ENCODE results near the gene PC. TPM values are rescaled to one million over a fixed set of nuclear protein-coding genes. Genes with fewer than 3 reads are reported as not detected.
A peak's percentile ranks its signal among the peaks of the same experiment; 100 is the strongest.

PC gene
- total RNA-seq, 5 donors from 2014 or later (not counting 1 experiment from before 2014, with no cell fraction given) = 6.2 to 10.0 (median 7.4) TPM

DNA sequence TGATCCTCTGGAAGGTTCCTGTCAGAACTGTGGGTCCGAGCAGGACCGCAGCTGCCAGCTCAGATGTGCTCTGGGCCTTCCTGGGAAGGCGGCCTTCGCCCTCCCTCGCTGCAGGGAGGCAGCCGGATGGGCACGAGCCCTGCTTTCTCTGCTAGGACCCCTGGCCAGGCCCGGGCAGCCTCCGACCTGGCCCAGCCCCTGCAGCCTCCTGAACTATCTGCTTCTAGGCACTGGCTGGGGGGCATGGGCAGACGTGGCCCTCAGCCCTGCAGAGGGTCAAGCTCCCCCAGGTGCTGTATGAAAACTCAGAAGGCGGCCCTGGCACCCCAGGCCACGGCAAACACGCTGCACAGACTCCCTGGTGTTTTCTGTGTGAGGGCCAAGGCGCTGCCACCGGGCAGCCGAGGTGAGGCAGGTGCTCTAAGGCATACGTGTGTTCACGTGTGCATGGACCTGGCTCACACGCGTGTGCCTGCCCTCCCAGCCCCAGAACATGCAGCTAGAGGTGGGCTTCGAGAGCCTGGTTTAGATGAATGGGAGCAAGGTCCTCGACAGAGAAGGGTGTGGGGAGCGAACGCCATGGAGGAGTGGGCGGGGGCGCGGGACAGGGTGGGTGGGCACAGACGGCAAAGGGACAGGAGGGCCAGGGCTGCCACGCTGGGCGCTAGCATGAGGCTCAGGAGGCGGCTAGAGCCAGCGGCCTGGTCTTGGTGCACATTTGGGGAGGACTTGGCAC is 97.0 kb downstream of the PC start:
- Histone ChIP-seq H3K27ac (ENCODE audit: low read length) (no peak overlapping the region), H3K36me3 (ENCODE audit: control insufficient read depth in 2 of 2, extremely low read depth in 1 of 2, insufficient read depth in 1 of 2, low read length in 1 of 2) (peaks cover 0 to 5% of the 10 kb centered on the region in 2 donors), H3K9me3 (no peaks in the 10 kb centered on the region), H3K4me1 (ENCODE audit: control insufficient read depth in 1 of 2, extremely low read depth in 1 of 2, insufficient read depth in 2 of 2, low read length in 2 of 2) (peaks cover 0 to 5% of the 10 kb centered on the region in 2 experiments), H3K4me3 (ENCODE audit: control insufficient read depth in 1 of 2, extremely low read depth in 1 of 2, low read length in 1 of 2) (no peak overlapping the region), H3K27me3 (replicated peaks in 1 of 2; ENCODE audit: control insufficient read depth in 2 of 2, extremely low read depth in 1 of 2, insufficient read depth in 2 of 2, low read length in 1 of 2) (peaks cover 0 to 2% of the 10 kb centered on the region in 2 experiments)
- ATAC-seq (replicated peaks in 1 of 4) = no peak
- CTCF ChIA-PET = no interaction called here
- DNase-seq = no peak
- Mint-ChIP-seq H3K27me3 (no peaks in the 10 kb centered on the region), H3K4me3 (no peak overlapping the region), H3K36me3 (no peaks in the 10 kb centered on the region), H3K27ac (no peak overlapping the region), H3K9me3 (no peaks in the 10 kb centered on the region), H3K4me1 (peaks cover 0 to 2% (median 0%) of the 10 kb centered on the region in 3 donors)
- POLR2A ChIA-PET = no interaction called here
- 95% methylated on average over 25 of the region's 32 CpGs for WGBS (ENCODE audit: insufficient coverage)

GRCh38 chr11:66860449-66860831 is 97.7 kb downstream of the PC start:
- DNase-seq = no peak
- Histone ChIP-seq H3K4me1 (ENCODE audit: control insufficient read depth in 1 of 2, extremely low read depth in 1 of 2, insufficient read depth in 2 of 2, low read length in 2 of 2) (peaks cover 3 to 12% of the 10 kb centered on the region in 2 experiments), H3K27me3 (replicated peaks in 1 of 2; ENCODE audit: control insufficient read depth in 2 of 2, extremely low read depth in 1 of 2, insufficient read depth in 2 of 2, low read length in 1 of 2) (peaks cover 0 to 2% of the 10 kb centered on the region in 2 experiments), H3K9me3 (no peaks in the 10 kb centered on the region), H3K36me3 (ENCODE audit: control insufficient read depth in 2 of 2, extremely low read depth in 1 of 2, insufficient read depth in 1 of 2, low read length in 1 of 2) (peaks cover 0 to 5% of the 10 kb centered on the region in 2 donors), H3K27ac (ENCODE audit: low read length) (no peak overlapping the region), H3K4me3 (ENCODE audit: control insufficient read depth in 1 of 2, extremely low read depth in 1 of 2, low read length in 1 of 2) (no peak overlapping the region)
- Mint-ChIP-seq H3K9me3 (no peaks in the 10 kb centered on the region), H3K4me1 (peaks cover 4 to 6% (median 5%) of the 10 kb centered on the region in 3 donors), H3K4me3 (no peak overlapping the region), H3K27me3 (no peaks in the 10 kb centered on the region), H3K27ac (no peak overlapping the region), H3K36me3 (no peaks in the 10 kb centered on the region)
- 91% methylated on average over 18 of the region's 18 CpGs for WGBS (ENCODE audit: insufficient coverage)
- ChIA-PET CTCF (no interaction called here), POLR2A (no interaction called here)
- ATAC-seq (replicated peaks in 1 of 4) = no peak

DNA sequence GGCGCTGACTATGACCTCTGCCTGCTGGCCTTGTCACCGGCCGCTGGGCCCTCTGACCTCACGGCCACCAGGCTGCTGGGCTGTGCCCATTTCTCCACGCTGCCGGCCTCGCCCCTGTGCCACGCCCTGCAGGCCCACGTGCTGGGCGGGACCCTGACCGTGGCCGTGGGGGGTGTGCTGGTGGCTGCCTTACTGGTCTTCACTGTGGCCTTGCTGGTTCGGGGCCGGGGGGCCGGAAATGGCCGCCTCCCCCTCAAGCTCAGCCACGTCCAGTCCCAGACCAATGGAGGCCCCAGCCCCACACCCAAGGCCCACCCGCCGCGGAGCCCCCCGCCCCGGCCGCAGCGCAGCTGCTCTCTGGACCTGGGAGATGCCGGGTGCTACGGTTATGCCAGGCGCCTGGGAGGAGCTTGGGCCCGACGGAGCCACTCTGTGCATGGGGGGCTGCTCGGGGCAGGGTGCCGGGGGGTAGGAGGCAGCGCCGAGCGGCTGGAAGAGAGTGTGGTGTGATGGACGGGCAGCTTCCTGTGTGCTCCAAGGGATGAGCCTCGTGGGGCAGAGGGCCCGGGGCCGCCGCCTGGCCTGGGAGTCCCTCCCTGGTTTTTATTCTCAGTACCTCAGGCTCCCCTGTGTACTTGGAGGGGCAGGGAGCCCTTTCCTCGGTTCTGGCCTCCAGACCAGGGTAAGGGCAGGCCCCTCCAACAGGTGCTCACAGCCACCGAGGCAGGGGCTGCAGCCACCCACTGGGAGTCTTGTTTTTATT is 98.3 kb downstream of the PC start:
- Mint-ChIP-seq H3K27me3 (no peaks in the 10 kb centered on the region), H3K4me1 (peaks cover 5 to 7% (median 5%) of the 10 kb centered on the region in 3 donors), H3K9me3 (no peaks in the 10 kb centered on the region), H3K4me3 (no peak overlapping the region), H3K27ac (no peak overlapping the region), H3K36me3 (no peaks in the 10 kb centered on the region)
- H3K36me3 ChIP-seq (ENCODE audit: control insufficient read depth in 2 of 2, extremely low read depth in 1 of 2, insufficient read depth in 1 of 2, low read length in 1 of 2) = peaks cover 0 to 5% of the 10 kb centered on the region in 2 donors
- ATAC-seq (replicated peaks in 1 of 4) (no peak), DNase-seq (no peak)
- 93% methylated on average over 33 of the region's 41 CpGs for WGBS (ENCODE audit: insufficient coverage)
- CTCF ChIA-PET = no interaction called here
- no peak overlapping the region for H3K4me3 ChIP-seq (ENCODE audit: control insufficient read depth in 1 of 2, extremely low read depth in 1 of 2, low read length in 1 of 2)
- no peak overlapping the region for H3K27ac ChIP-seq (ENCODE audit: low read length)
- POLR2A ChIA-PET = no interaction called here
- H3K27me3 ChIP-seq (replicated peaks in 1 of 2; ENCODE audit: control insufficient read depth in 2 of 2, extremely low read depth in 1 of 2, insufficient read depth in 2 of 2, low read length in 1 of 2) = peaks cover 0 to 2% of the 10 kb centered on the region in 2 experiments
- H3K9me3 ChIP-seq = no peaks in the 10 kb centered on the region
- peaks cover 3 to 15% of the 10 kb centered on the region in 2 experiments for H3K4me1 ChIP-seq (ENCODE audit: control insufficient read depth in 1 of 2, extremely low read depth in 1 of 2, insufficient read depth in 2 of 2, low read length in 2 of 2)

DNA sequence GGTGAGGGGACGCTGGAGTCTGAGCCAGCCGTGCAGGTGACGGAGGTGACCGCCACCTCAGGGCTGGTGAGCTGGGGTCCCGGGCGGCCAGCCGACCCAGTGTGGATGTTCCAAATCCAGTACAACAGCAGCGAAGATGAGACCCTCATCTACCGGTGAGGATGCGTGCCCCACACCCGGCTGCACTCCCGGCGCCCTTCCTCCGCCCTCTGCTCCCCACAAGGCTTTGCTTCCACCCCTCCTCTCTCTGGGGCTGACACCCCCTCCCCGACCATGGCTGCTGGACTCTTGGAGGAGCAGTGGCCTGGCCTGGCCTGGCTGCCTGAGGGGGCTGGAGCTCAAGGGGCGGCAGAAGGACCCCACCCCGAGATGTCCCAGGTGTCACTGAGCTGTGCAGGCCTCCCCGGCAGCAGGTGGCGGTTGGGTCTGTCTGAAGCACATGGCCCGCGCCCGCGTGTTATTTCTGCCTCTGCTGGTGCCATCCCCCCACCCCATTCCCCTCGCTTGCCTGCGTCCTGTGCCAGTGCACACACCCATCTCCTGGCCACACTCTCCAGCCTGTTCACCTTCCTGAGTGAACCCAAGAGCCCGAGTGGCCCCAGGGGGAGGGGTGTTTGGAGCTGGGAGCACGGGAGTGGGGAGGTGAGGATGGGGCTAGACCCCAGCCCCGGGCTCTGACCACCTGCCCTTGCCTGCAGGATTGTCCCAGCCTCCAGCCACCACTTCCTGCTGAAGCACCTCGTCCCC is 99.1 kb downstream of the PC start:
- Mint-ChIP-seq H3K27ac (no peak overlapping the region), H3K9me3 (no peaks in the 10 kb centered on the region), H3K27me3 (no peaks in the 10 kb centered on the region), H3K4me1 (peaks cover 5 to 7% (median 5%) of the 10 kb centered on the region in 3 donors), H3K4me3 (no peak overlapping the region), H3K36me3 (no peaks in the 10 kb centered on the region)
- no peak overlapping the region for H3K4me3 ChIP-seq (ENCODE audit: control insufficient read depth in 1 of 2, extremely low read depth in 1 of 2, low read length in 1 of 2)
- ATAC-seq (replicated peaks in 1 of 4) (no peak), DNase-seq (no peak)
- peaks cover 3 to 15% of the 10 kb centered on the region in 2 experiments for H3K4me1 ChIP-seq (ENCODE audit: control insufficient read depth in 1 of 2, extremely low read depth in 1 of 2, insufficient read depth in 2 of 2, low read length in 2 of 2)
- ChIA-PET CTCF (no interaction called here), POLR2A (no interaction called here)
- no peak overlapping the region for H3K27ac ChIP-seq (ENCODE audit: low read length)
- peaks cover 0 to 2% of the 10 kb centered on the region in 2 experiments for H3K27me3 ChIP-seq (replicated peaks in 1 of 2; ENCODE audit: control insufficient read depth in 2 of 2, extremely low read depth in 1 of 2, insufficient read depth in 2 of 2, low read length in 1 of 2)
- peaks cover 0 to 5% of the 10 kb centered on the region in 2 donors for H3K36me3 ChIP-seq (ENCODE audit: control insufficient read depth in 2 of 2, extremely low read depth in 1 of 2, insufficient read depth in 1 of 2, low read length in 1 of 2)
- no peaks in the 10 kb centered on the region for H3K9me3 ChIP-seq
- WGBS (ENCODE audit: insufficient coverage) = 97% methylated on average over 17 of the region's 29 CpGs

DNA sequence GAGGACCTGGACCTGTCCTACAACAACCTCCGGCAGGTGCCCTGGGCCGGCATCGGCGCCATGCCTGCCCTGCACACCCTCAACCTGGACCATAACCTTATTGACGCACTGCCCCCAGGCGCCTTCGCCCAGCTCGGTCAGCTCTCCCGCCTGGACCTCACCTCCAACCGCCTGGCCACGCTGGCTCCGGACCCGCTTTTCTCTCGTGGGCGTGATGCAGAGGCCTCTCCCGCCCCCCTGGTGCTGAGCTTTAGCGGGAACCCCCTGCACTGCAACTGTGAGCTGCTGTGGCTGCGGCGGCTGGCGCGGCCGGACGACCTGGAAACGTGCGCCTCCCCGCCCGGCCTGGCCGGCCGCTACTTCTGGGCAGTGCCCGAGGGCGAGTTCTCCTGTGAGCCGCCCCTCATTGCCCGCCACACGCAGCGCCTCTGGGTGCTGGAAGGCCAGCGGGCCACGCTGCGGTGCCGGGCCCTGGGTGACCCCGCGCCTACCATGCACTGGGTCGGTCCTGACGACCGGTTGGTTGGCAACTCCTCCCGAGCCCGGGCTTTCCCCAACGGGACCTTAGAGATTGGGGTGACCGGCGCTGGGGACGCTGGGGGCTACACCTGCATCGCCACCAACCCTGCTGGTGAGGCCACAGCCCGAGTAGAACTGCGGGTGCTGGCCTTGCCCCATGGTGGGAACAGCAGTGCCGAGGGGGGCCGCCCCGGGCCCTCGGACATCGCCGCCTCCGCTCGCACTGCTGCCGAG is 99.8 kb downstream of the PC start:
- ChIA-PET POLR2A (no interaction called here), CTCF (no interaction called here)
- H3K27me3 ChIP-seq (replicated peaks in 1 of 2; ENCODE audit: control insufficient read depth in 2 of 2, extremely low read depth in 1 of 2, insufficient read depth in 2 of 2, low read length in 1 of 2) = peaks cover 0 to 2% of the 10 kb centered on the region in 2 experiments
- no peaks in the 10 kb centered on the region for H3K27me3 Mint-ChIP-seq
- no peak overlapping the region for H3K27ac Mint-ChIP-seq
- no peak overlapping the region for H3K4me3 ChIP-seq (ENCODE audit: control insufficient read depth in 1 of 2, extremely low read depth in 1 of 2, low read length in 1 of 2)
- H3K4me1 Mint-ChIP-seq = peaks cover 5 to 7% (median 5%) of the 10 kb centered on the region in 3 donors
- no peaks in the 10 kb centered on the region for H3K9me3 ChIP-seq
- no peak for DNase-seq
- H3K9me3 Mint-ChIP-seq = no peaks in the 10 kb centered on the region
- H3K36me3 Mint-ChIP-seq = no peaks in the 10 kb centered on the region
- H3K4me3 Mint-ChIP-seq = peak overlapping the region in 2 of 3 donors; percentile 71
- ATAC-seq (replicated peaks in 1 of 4) = no peak
- no peak overlapping the region for H3K27ac ChIP-seq (ENCODE audit: low read length)
- WGBS (ENCODE audit: insufficient coverage) = 95% methylated on average over 58 of the region's 62 CpGs
- peaks cover 0 to under 1% of the 10 kb centered on the region in 2 donors for H3K36me3 ChIP-seq (ENCODE audit: control insufficient read depth in 2 of 2, extremely low read depth in 1 of 2, insufficient read depth in 1 of 2, low read length in 1 of 2)
- H3K4me1 ChIP-seq (ENCODE audit: control insufficient read depth in 1 of 2, extremely low read depth in 1 of 2, insufficient read depth in 2 of 2, low read length in 2 of 2) = peaks cover 3 to 15% of the 10 kb centered on the region in 2 experiments

DNA sequence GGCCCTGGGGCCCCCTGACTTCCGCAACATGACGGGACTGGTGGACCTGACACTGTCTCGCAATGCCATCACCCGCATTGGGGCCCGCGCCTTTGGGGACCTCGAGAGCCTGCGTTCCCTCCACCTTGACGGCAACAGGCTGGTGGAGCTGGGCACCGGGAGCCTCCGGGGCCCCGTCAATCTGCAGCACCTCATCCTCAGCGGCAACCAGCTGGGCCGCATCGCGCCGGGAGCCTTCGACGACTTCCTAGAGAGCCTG is 100.3 kb downstream of the PC start:
- POLR2A ChIA-PET = no interaction called here

More for the DNA sequence above, 100.3 kb downstream of the PC start:
- CTCF ChIA-PET = no interaction called here
- Histone ChIP-seq H3K27me3 (replicated peaks in 1 of 2; ENCODE audit: control insufficient read depth in 2 of 2, extremely low read depth in 1 of 2, insufficient read depth in 2 of 2, low read length in 1 of 2) (peaks cover 0 to 2% of the 10 kb centered on the region in 2 experiments), H3K4me1 (ENCODE audit: control insufficient read depth in 1 of 2, extremely low read depth in 1 of 2, insufficient read depth in 2 of 2, low read length in 2 of 2) (peaks cover 3 to 15% of the 10 kb centered on the region in 2 experiments), H3K27ac (ENCODE audit: low read length) (no peak overlapping the region), H3K9me3 (no peaks in the 10 kb centered on the region), H3K36me3 (ENCODE audit: control insufficient read depth in 2 of 2, extremely low read depth in 1 of 2, insufficient read depth in 1 of 2, low read length in 1 of 2) (no peaks in the 10 kb centered on the region), H3K4me3 (ENCODE audit: control insufficient read depth in 1 of 2, extremely low read depth in 1 of 2, low read length in 1 of 2) (no peak overlapping the region)
- over 99% methylated on average over 19 of the region's 19 CpGs for WGBS (ENCODE audit: insufficient coverage)
- H3K4me1 Mint-ChIP-seq = peaks cover 5 to 7% (median 5%) of the 10 kb centered on the region in 3 donors
- H3K27ac Mint-ChIP-seq = no peak overlapping the region
- H3K27me3 Mint-ChIP-seq = no peaks in the 10 kb centered on the region
- DNase-seq (no peak), ATAC-seq (replicated peaks in 1 of 4) (no peak)
- no peaks in the 10 kb centered on the region for H3K9me3 Mint-ChIP-seq
- H3K4me3 Mint-ChIP-seq = peak overlapping the region; percentile 63 to 71 (median 71)
- H3K36me3 Mint-ChIP-seq = no peaks in the 10 kb centered on the region
